ENCODE data around the gene ROBO1. TPM values are rescaled to one million over a fixed set of nuclear protein-coding genes. Genes with fewer than 3 reads are reported as not detected.

The ROBO1 gene
- total and polyA plus RNA-seq, 2 of the 8 experiments (the other 6 are each of a cell fraction or from before 2014, with no cell fraction given): 51.4 to 91.0 TPM

GRCh38 chr3:79012946-79013362 is 754.8 kb downstream of the ROBO1 start:
- Histone ChIP-seq H3K79me1 (ENCODE audit: low read depth, low read length) (peaks cover 2% of the 10 kb centered on the region; the same call in 1 of the 2 replicates), H3K4me2 (ENCODE audit: insufficient read depth in 1 of 2, low read depth in 2 of 2, low read length in 2 of 2) (peak overlapping the region; percentile 34 to 53; a peak in 3 of 4 replicates), H2BK120ac (replicated peaks; ENCODE audit: low read depth, low read length) (no peak overlapping the region), H3K23ac (ENCODE audit: insufficient read length) (no peak overlapping the region), H3K9me3 (ENCODE audit: insufficient read depth in 2 of 2, low read depth in 1 of 2, low read length in 1 of 2) (no peaks in the 10 kb centered on the region), H3K4ac (replicated peaks; ENCODE audit: insufficient read length, low read depth, low read length) (no peak overlapping the region), H3K4me3 (ENCODE audit: extremely low read depth in 1 of 4, insufficient read depth in 2 of 4, low read depth in 3 of 4, low read length in 4 of 4) (peak overlapping the region in 1 of 4 experiments; percentile 6; a peak in 1 of 8 replicates), H2BK20ac (ENCODE audit: low read length) (no peak overlapping the region), H3K27ac (ENCODE audit: low read depth, low read length) (no peak overlapping the region), H3K36me3 (ENCODE audit: control insufficient read depth in 2 of 4, insufficient read depth in 4 of 4, low read length in 3 of 4) (no peaks in the 10 kb centered on the region), H3K56ac (replicated peaks; ENCODE audit: insufficient read length, low read depth, low read length) (no peak overlapping the region), H2AK5ac (ENCODE audit: low read depth, low read length) (no peak overlapping the region; the same call in 1 of the 2 replicates), H4K8ac (ENCODE audit: extremely low read depth, insufficient read depth, low read length) (no peak overlapping the region), H3K79me2 (ENCODE audit: control insufficient read depth in 1 of 2, insufficient read depth in 2 of 2, low read length in 2 of 2) (peaks cover 10 to 96% of the 10 kb centered on the region in 2 experiments; a peak in 3 of 4 replicates), H3K4me1 (replicated peaks in 1 of 4; ENCODE audit: control insufficient read depth in 3 of 4, insufficient read depth in 4 of 4, low read length in 3 of 4) (peaks cover 0 to 14% (median 10%) of the 10 kb centered on the region in 4 experiments; a peak in 5 of 7 replicates), H3K9ac (replicated peaks in 1 of 4; ENCODE audit: extremely low read depth in 1 of 4, low read depth in 3 of 4, low read length in 3 of 4) (no peak overlapping the region), H3K18ac (ENCODE audit: extremely low read depth, low read length) (no peak overlapping the region), H2BK12ac (ENCODE audit: low read depth, low read length) (no peak overlapping the region), H4K91ac (replicated peaks; ENCODE audit: insufficient read length, low read length) (no peak overlapping the region), H3K14ac (ENCODE audit: insufficient read length) (no peak overlapping the region), H2BK15ac (ENCODE audit: low read length) (no peak overlapping the region), H3K27me3 (replicated peaks in 1 of 4; ENCODE audit: control insufficient read depth in 3 of 4, extremely low read depth in 1 of 4, insufficient read depth in 3 of 4, low read length in 3 of 4) (no peaks in the 10 kb centered on the region), H3K23me2 (ENCODE audit: low read depth, low read length) (peaks cover 6% of the 10 kb centered on the region; the same call in 1 of the 2 replicates), H4K5ac (ENCODE audit: insufficient read length, low read depth, low read length) (no peak overlapping the region), H2BK5ac (ENCODE audit: low read depth, low read length) (no peak overlapping the region), H2AFZ (ENCODE audit: low read length) (no peak overlapping the region), H4K20me1 (replicated peaks in 1 of 2; ENCODE audit: control insufficient read depth in 1 of 2, insufficient read depth in 2 of 2, low read length in 2 of 2) (peaks cover 13 to 16% of the 10 kb centered on the region in 2 experiments)
- ChIA-PET CTCF (ENCODE audit: partially characterized antibody) (interaction anchor here (1.0 kb wide), 1 partner anchor 19 kb away, joined by 3 read pairs; no protein-coding TSS in a partner anchor), POLR2A (ENCODE audit: partially characterized antibody) (no interaction called here)
- DNase-seq (ENCODE audit: low read depth in 1 of 2, low spot score in 2 of 2): no peak
- no peak for TF ChIP-seq NANOG (IDR thresholded peaks at IDR 0.05; ENCODE audit: insufficient read depth, low read depth, low read length, poor library complexity, severe bottlenecking)
- TF ChIP-seq USF2 (IDR thresholded peaks at IDR 0.05; ENCODE audit: low read length): no peak
- WGBS, 2 experiments (ENCODE audit: extremely low coverage in 1 of 2, insufficient coverage in 1 of 2, insufficient read length in 1 of 2, insufficient replicate concordance in 2 of 2, low coverage in 1 of 2, low lambda C conversion rate in 2 of 2, missing lambda C conversion rate in 1 of 2): 67% methylated on average over 2 of the region's 2 CpGs; no CpG with 5 or more reads in 1 of the 2 experiments
- peak; percentile 57 for FAIRE-seq
